Measurements from ENCODE around the gene CAGE1. TPM values are rescaled to one million over a fixed set of nuclear protein-coding genes. Genes with fewer than 3 reads are reported as not detected.

CAGE1 gene
- total and polyA plus RNA-seq, 4 donors: 0.15 TPM; not detected in 3

DNA sequence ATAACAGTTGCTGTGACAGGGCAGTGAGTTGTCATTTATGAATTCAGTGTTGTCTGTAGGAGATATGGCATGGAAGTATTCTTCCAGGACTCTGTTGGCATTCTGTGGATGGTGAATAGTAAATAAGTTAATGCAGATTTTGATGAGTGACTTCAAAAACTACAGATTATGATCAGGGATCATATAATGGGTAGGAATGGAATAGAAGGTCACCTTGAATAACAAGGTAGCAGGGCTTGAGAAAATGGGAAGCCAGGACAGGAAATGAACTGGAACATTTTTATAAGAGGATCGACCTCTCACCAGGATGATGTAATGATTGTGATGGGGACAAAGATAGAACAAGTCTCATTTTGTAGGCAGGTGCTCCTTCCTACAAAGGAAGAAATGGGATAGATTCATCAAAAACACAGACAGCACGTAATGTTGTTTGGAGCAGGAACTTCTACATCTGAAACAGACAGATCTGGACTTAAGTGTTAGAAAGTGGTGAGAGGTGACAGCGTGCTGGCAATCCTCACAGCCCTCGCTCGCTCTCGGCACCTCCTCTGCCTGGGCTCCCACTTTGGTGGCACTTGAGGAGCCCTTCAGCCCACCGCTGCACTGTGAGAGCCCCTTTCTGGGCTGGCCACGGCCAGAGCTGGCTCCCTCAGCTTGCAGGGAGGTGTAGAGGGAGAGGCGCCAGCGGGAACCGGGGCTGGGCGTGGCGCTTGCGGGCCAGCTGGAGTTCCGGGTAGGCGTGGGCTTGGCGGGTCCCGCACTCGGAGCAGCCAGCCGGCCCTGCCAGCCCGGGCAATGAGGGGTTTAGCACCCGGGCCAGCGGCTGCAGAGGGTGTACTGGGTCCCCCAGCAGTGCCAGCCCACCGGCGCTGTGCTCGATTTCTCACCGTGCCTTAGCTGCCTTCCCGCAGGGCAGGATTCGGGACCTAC, 45.7 kb downstream of the CAGE1 start:
- H3K27ac ChIP-seq (ENCODE audit: low read depth in 1 of 2, low read length in 1 of 2): no peak overlapping the region
- WGBS, 2 donors: 86 to 88% methylated on average over 26 to 29 of the region's 29 CpGs
- DNase-seq (no peak), ATAC-seq (ENCODE audit: insufficient read depth, low FRiP score) (no peak)
- TF ChIP-seq, protein P1, sequence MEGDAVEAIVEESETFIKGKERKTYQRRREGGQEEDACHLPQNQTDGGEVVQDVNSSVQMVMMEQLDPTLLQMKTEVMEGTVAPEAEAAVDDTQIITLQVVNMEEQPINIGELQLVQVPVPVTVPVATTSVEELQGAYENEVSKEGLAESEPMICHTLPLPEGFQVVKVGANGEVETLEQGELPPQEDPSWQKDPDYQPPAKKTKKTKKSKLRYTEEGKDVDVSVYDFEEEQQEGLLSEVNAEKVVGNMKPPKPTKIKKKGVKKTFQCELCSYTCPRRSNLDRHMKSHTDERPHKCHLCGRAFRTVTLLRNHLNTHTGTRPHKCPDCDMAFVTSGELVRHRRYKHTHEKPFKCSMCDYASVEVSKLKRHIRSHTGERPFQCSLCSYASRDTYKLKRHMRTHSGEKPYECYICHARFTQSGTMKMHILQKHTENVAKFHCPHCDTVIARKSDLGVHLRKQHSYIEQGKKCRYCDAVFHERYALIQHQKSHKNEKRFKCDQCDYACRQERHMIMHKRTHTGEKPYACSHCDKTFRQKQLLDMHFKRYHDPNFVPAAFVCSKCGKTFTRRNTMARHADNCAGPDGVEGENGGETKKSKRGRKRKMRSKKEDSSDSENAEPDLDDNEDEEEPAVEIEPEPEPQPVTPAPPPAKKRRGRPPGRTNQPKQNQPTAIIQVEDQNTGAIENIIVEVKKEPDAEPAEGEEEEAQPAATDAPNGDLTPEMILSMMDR (IDR thresholded peaks at IDR 0.05; ENCODE audit: control extremely low read depth, extremely low read depth): no peak
- H3K4me3 ChIP-seq: no peak overlapping the region
- no peaks in the 10 kb centered on the region for H3K27me3 ChIP-seq (ENCODE audit: control insufficient read depth in 3 of 3, insufficient read depth in 3 of 3, low read length in 2 of 3)
- H3K36me3 ChIP-seq (ENCODE audit: control insufficient read depth in 4 of 4, insufficient read depth in 4 of 4, low read length in 4 of 4): no peaks in the 10 kb centered on the region
- H3K4me1 ChIP-seq (ENCODE audit: control insufficient read depth in 5 of 5, insufficient read depth in 5 of 5, low read length in 5 of 5): peaks cover 0 to 5% (median 0%) of the 10 kb centered on the region in 5 donors
- peaks cover 0 to 1% (median 0%) of the 10 kb centered on the region in 4 donors for H3K9me3 ChIP-seq (ENCODE audit: control insufficient read depth in 4 of 4, insufficient read depth in 3 of 4, low read length in 3 of 4)
- no peak overlapping the region for H3K9ac ChIP-seq (ENCODE audit: insufficient read depth in 1 of 2, low read length in 2 of 2)

DNA sequence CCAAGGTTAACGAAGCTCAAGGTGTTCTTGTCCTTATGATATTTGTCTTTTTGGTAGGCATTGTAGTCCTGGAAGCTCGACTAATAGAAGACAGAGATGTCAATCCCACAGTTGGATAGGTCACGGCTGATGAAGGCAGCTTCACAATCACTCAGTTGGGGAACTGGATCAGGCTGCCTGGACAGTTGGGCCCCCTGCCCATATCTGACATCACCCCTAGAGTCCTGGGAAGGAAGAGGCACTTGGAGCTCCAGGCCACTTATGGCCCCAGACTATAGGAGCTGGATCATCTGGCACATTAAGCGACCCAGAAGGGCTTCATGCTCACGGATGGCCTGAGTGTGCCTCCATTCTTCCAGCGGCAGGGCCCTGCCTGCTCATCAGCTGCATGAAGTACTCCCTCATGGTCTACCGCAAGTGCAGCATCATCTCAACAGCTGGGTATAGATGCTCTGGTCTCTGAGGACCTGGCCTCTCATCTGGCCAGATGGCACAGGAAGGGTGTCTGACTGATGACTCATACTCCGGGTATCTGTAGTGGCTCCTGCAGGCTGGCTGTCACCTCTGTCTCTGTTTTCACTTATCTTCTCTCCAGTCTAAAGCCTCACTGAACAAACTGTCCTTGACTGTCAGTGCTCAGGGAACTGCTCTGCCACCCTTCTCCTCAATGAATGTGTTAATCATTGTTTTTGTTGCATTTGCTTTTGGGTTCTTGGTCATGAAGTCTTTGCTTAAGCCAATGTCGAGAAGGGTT, 47.4 kb downstream of the CAGE1 start:
- Histone ChIP-seq H3K9me3 (ENCODE audit: control insufficient read depth in 4 of 4, insufficient read depth in 3 of 4, low read length in 3 of 4) (peaks cover 0 to 1% (median 0%) of the 10 kb centered on the region in 4 donors), H3K4me3 (no peak overlapping the region), H3K4me1 (ENCODE audit: control insufficient read depth in 5 of 5, insufficient read depth in 5 of 5, low read length in 5 of 5) (peaks cover 0 to 5% (median 0%) of the 10 kb centered on the region in 5 donors), H3K9ac (ENCODE audit: insufficient read depth in 1 of 2, low read length in 2 of 2) (no peak overlapping the region), H3K27ac (ENCODE audit: low read depth in 1 of 2, low read length in 1 of 2) (no peak overlapping the region), H3K36me3 (ENCODE audit: control insufficient read depth in 4 of 4, insufficient read depth in 4 of 4, low read length in 4 of 4) (no peaks in the 10 kb centered on the region), H3K27me3 (ENCODE audit: control insufficient read depth in 3 of 3, insufficient read depth in 3 of 3, low read length in 2 of 3) (no peaks in the 10 kb centered on the region)
- DNase-seq: no peak
- WGBS, 2 donors: 86 to 87% methylated on average over 9 of the region's 9 CpGs
- TF ChIP-seq, protein P1 (IDR thresholded peaks at IDR 0.05; ENCODE audit: control extremely low read depth, extremely low read depth): no peak
- no peak for ATAC-seq (ENCODE audit: insufficient read depth, low FRiP score)

DNA sequence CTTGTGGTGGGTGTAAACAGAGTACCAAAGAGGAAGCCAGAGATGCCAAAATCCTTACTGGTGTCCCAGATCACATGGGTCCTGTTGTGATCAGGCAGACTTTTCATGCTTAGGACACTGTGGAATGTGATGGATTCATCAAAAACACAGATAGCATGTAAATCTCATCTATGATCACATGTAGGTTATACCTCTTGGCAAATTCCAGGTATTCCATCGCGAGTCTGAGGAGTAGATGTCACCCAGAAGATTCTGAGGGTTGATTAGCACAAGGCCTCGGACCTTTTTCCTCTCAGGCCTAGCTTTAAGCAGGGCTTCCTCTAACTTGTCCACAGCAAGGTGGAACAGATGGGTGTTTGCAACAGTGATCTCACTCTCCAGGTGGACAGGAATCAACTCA, 48.3 kb downstream of the CAGE1 start:
- H3K27ac ChIP-seq (ENCODE audit: low read depth in 1 of 2, low read length in 1 of 2): no peak overlapping the region
- H3K9me3 ChIP-seq (ENCODE audit: control insufficient read depth in 4 of 4, insufficient read depth in 3 of 4, low read length in 3 of 4): no peaks in the 10 kb centered on the region
- TF ChIP-seq, protein P1 (IDR thresholded peaks at IDR 0.05; ENCODE audit: control extremely low read depth, extremely low read depth): no peak
- H3K4me3 ChIP-seq: no peak overlapping the region
- DNase-seq (no peak), ATAC-seq (ENCODE audit: insufficient read depth, low FRiP score) (no peak)
- no peaks in the 10 kb centered on the region for H3K36me3 ChIP-seq (ENCODE audit: control insufficient read depth in 4 of 4, insufficient read depth in 4 of 4, low read length in 4 of 4)
- 96 to 98% methylated on average over 3 of the region's 3 CpGs for WGBS, 2 donors
- no peaks in the 10 kb centered on the region for H3K27me3 ChIP-seq (ENCODE audit: control insufficient read depth in 3 of 3, insufficient read depth in 3 of 3, low read length in 2 of 3)
- H3K9ac ChIP-seq (ENCODE audit: insufficient read depth in 1 of 2, low read length in 2 of 2): no peak overlapping the region
- peaks cover 0 to 5% (median 0%) of the 10 kb centered on the region in 5 donors for H3K4me1 ChIP-seq (ENCODE audit: control insufficient read depth in 5 of 5, insufficient read depth in 5 of 5, low read length in 5 of 5)
